Measurements from ENCODE around the gene C15orf40.
A peak's percentile ranks its signal among the peaks of the same experiment; 100 is the strongest.

Gene C15orf40

DNA sequence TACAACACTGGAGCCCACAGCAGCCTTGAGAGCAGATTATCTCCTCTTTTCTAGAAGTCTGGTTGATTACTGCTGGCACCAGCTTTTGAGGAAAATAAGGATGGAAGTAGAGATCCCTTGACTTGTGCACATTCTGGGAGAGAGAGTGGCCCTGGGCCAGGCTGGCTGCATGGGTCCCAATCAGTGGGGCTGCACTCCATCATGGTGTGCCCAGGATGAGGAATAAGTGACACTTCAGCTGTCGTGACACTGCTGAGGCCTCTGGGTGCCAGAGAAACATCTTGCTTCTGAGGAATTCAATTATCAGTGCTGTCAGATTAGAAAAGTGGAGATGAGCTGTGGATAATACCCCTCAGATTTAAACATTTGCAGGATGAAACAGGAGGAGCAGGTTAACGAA is 16.4 kb downstream of the C15orf40 start:
- H3K4me3 ChIP-seq (ENCODE audit: low read depth, low read length), result no peak overlapping the region
- DNase-seq (ENCODE audit: low read depth), result no peak
- TF ChIP-seq, protein P1, sequence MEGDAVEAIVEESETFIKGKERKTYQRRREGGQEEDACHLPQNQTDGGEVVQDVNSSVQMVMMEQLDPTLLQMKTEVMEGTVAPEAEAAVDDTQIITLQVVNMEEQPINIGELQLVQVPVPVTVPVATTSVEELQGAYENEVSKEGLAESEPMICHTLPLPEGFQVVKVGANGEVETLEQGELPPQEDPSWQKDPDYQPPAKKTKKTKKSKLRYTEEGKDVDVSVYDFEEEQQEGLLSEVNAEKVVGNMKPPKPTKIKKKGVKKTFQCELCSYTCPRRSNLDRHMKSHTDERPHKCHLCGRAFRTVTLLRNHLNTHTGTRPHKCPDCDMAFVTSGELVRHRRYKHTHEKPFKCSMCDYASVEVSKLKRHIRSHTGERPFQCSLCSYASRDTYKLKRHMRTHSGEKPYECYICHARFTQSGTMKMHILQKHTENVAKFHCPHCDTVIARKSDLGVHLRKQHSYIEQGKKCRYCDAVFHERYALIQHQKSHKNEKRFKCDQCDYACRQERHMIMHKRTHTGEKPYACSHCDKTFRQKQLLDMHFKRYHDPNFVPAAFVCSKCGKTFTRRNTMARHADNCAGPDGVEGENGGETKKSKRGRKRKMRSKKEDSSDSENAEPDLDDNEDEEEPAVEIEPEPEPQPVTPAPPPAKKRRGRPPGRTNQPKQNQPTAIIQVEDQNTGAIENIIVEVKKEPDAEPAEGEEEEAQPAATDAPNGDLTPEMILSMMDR (IDR thresholded peaks at IDR 0.05; ENCODE audit: low read depth, low read length, missing control alignments), result no peak

DNA sequence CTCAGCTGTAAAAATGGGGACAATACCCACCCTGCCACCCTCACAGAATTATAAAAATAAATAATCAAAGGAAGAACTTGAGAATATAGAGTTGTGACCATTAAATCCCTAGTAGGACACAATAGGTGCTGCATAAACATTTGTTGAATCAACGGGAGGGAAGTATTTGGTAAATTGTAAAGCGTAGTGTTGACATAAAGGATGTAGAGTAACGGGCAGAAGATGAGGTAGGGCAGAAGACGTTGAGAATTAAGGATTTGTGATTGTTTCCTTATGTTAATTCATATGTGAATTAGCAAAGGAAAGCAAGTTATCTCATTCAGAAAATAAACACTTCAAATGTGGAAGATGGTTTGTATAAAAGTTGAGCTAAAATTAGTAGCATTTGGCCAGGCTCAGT is 18.3 kb downstream of the C15orf40 start:
- DNase-seq (ENCODE audit: low read depth), result no peak
- H3K4me3 ChIP-seq (ENCODE audit: low read depth, low read length), result no peak overlapping the region
- TF ChIP-seq, protein P1 (IDR thresholded peaks at IDR 0.05; ENCODE audit: low read depth, low read length, missing control alignments), result no peak

DNA sequence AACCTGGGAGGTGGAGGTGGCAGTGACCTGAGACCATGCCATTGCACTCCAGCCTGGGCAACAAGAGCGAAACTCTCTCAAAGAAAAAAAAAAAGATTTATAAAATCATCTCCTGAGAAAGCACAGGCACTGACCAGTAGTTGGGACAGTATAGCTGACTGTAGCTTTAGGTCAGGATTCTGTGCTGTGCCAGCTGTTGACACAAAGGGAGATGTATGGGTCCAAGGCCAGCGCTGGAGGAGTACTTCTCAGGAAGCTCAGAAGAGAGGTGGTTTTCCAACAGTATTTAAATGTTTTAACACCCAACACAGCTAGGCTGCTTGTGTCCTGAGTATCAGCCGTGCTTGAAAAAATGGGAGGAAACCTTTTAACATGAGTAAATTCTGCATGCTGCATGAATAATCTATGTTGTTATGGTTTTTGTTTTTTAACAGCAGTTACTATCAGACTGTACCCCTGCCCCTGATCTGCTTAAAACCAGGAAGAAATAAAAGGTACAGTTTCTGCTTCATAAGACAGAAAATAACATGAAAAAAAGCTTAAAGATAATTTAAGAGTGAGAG is 18.9 kb downstream of the C15orf40 start:
- TF ChIP-seq, protein P1 (IDR thresholded peaks at IDR 0.05; ENCODE audit: low read depth, low read length, missing control alignments), result no peak

DNA sequence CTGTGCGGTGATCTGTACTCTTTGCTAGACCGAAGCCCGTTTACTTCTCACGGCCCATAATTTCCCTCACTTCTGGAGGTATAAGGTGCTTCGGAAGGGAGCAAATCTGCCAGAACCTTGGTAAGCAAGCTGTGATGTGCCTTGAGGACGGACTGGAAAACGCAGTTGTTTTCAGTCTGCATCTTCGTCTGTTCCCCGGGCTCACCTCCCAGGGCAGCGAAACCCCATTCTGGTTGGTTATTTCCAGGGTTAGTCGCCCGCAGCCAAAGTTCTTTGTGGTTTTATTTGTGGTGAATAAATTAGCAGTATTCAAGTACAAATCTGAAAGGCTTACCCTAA is 25.0 kb downstream of the C15orf40 start:
- TF ChIP-seq, protein P1 (IDR thresholded peaks at IDR 0.05; ENCODE audit: low read depth, low read length, missing control alignments), result no peak
- DNase-seq (ENCODE audit: low read depth), result no peak
- peak overlapping the region; percentile 78 for H3K4me3 ChIP-seq (ENCODE audit: low read depth, low read length)

More for the DNA sequence above, 18.9 kb downstream of the C15orf40 start:
- DNase-seq (ENCODE audit: low read depth), result no peak
- H3K4me3 ChIP-seq (ENCODE audit: low read depth, low read length), result no peak overlapping the region

DNA sequence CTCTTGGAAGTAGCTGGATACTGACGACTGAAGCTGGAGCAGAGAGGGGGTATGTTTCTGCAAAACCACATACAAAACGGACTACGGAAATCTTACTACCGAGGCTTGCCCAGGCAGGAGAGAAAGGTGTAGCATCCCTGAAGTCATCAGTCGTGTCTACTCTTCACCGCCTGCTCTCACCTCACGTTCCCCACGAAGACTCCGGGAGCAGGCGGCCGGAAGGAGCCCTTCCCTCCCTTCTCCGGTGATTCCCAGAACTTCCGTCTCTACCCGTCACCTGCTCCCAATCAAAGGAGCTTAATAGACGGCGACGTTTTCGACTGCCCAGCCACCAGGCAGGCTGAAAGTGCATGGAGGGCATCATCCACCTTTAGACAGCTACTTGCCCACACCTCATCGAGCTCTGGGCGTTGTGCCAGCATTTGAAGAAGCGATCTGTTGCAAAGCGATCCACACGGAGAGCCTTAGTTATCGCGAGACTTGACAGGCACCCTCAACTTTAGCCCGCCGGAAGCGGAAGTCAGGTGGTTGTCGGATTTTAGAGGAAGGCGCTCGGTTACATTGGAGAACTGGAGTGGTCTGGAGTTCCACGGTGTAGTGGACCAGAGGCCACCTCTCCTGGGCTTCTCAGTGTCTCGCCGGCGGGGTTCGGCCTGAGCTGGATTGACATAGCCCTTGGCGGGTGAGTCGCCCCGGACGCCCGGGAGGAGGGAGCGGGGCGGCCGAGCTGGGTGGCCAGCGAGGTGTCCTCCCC is 25.6 kb downstream of the C15orf40 start, which contains the start of gene RAMAC:
Gene RAMAC, plus strand, starts transcription at position 523 of the 754 bp plus-strand sequence. CDS start 2,809 bp downstream, outside the sequence.
- H3K4me3 ChIP-seq (ENCODE audit: low read depth, low read length), result peak within 1 kb of the TSS; percentile 78
- TF ChIP-seq, protein P1 (IDR thresholded peaks at IDR 0.05; ENCODE audit: low read depth, low read length, missing control alignments), result no peak
- DNase-seq (ENCODE audit: low read depth), result peak; percentile 96

DNA sequence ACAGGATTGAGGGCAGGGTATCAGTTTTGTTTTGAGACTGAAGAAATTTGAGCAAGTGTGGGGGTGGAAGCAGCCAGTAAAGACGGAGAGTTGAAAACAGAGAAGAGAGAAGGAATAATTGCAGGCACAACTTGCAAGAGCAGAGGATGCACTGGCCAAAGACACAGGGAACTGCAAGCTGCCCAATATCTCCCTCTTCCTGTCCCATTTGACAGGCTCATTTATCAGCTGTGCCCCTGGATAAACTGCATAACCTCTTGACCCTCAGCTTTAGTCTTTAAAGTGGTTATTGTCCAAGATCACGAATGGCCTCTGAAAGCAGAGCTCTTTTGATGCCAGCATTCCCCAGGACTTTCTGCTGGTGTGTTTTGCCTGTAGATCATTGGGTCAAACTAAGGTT is 30.5 kb downstream of the C15orf40 start:
- no peak overlapping the region for H3K4me3 ChIP-seq (ENCODE audit: low read depth, low read length)
- no peak for DNase-seq (ENCODE audit: low read depth)

More for the DNA sequence above, 30.5 kb downstream of the C15orf40 start:
- TF ChIP-seq, protein P1 (IDR thresholded peaks at IDR 0.05; ENCODE audit: low read depth, low read length, missing control alignments), result no peak
